HL-60 (cell line): ENCODE data around the gene RHOH.

Source experiments
- DNase-seq, 2 experiments: peaks; one replicate each; pipeline ENCODE4 v3.0.0-alpha.2; 2010 to 2020; ENCODE audit warnings: low read depth in 1 of 2, low spot score in 1 of 2
- H3K27ac ChIP-seq: fragments of 250-450 bp; sonication (Bioruptor Pico); replicated peaks from 2 replicates; pipeline ENCODE4 v1.5.1; 2020; ENCODE audit warnings: mild to moderate bottlenecking, moderate library complexity
- H3K27me3 ChIP-seq: fragments of 250-450 bp; sonication (Bioruptor Pico); 2 replicates; pipeline ENCODE4 v1.5.1; 2021; ENCODE audit warnings: mild to moderate bottlenecking, moderate library complexity; ENCODE audit not compliant: insufficient read depth, poor library complexity, severe bottlenecking
- H3K4me3 ChIP-seq: replicated peaks from 2 replicates; pipeline ENCODE4 v1.5.1; 2011; ENCODE audit warnings: mild to moderate bottlenecking, control low read depth, low read length; ENCODE audit not compliant: insufficient read depth
- GABPA ChIP-seq: IDR thresholded peaks from 2 replicates; pipeline ENCODE4 v1.6.1; 2012; ENCODE audit warnings: low read depth
- POLR2AphosphoS5 ChIP-seq: IDR thresholded peaks from 2 replicates; pipeline ENCODE4 v1.6.1; 2012; ENCODE audit warnings: low read depth
- SPI1 ChIP-seq: IDR thresholded peaks from 2 replicates; pipeline ENCODE4 v1.6.1; 2012; ENCODE audit warnings: low read depth, mild to moderate bottlenecking, borderline replicate concordance
- TF ChIP-seq, protein P1 (sequence below): IDR thresholded peaks from one replicate; pipeline ENCODE4 v1.5.1; 2011; ENCODE audit warnings: low read length, control low read depth, inconsistent platforms; ENCODE audit not compliant: insufficient read depth
- TF ChIP-seq, protein P2 (sequence below): IDR thresholded peaks from 2 replicates; pipeline ENCODE4 v1.6.1; 2012; ENCODE audit warnings: low read depth; ENCODE audit not compliant: insufficient replicate concordance

The RHOH gene

DNA sequence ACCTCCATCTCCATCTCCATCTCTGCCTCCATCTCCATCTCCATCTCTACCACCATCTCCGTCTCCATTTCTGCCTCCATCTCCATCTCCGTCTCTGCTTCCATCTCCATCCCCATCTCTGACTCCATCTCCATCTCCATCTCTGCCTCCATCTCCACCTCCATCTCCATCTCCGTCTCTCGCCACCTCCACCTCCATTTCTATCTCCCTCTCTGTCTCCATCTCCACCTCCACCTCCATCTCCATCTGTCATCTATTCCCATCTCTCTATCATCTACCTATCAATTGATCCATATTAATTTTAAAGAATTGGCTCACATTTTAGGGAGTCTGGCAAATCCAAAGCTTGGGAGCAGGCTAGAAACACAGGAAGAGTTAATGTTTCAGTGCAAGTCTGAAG is 98.7 kb downstream of the RHOH start:
- no peaks in the 10 kb centered on the region for H3K27me3 ChIP-seq
- no peak overlapping the region for H3K4me3 ChIP-seq
- H3K27ac ChIP-seq: no peak overlapping the region
- no peak for DNase-seq
- TF ChIP-seq SPI1 (no peak), GABPA (no peak), POLR2AphosphoS5 (no peak)
- TF ChIP-seq, protein P1, sequence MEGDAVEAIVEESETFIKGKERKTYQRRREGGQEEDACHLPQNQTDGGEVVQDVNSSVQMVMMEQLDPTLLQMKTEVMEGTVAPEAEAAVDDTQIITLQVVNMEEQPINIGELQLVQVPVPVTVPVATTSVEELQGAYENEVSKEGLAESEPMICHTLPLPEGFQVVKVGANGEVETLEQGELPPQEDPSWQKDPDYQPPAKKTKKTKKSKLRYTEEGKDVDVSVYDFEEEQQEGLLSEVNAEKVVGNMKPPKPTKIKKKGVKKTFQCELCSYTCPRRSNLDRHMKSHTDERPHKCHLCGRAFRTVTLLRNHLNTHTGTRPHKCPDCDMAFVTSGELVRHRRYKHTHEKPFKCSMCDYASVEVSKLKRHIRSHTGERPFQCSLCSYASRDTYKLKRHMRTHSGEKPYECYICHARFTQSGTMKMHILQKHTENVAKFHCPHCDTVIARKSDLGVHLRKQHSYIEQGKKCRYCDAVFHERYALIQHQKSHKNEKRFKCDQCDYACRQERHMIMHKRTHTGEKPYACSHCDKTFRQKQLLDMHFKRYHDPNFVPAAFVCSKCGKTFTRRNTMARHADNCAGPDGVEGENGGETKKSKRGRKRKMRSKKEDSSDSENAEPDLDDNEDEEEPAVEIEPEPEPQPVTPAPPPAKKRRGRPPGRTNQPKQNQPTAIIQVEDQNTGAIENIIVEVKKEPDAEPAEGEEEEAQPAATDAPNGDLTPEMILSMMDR: no peak
- TF ChIP-seq, protein P2, sequence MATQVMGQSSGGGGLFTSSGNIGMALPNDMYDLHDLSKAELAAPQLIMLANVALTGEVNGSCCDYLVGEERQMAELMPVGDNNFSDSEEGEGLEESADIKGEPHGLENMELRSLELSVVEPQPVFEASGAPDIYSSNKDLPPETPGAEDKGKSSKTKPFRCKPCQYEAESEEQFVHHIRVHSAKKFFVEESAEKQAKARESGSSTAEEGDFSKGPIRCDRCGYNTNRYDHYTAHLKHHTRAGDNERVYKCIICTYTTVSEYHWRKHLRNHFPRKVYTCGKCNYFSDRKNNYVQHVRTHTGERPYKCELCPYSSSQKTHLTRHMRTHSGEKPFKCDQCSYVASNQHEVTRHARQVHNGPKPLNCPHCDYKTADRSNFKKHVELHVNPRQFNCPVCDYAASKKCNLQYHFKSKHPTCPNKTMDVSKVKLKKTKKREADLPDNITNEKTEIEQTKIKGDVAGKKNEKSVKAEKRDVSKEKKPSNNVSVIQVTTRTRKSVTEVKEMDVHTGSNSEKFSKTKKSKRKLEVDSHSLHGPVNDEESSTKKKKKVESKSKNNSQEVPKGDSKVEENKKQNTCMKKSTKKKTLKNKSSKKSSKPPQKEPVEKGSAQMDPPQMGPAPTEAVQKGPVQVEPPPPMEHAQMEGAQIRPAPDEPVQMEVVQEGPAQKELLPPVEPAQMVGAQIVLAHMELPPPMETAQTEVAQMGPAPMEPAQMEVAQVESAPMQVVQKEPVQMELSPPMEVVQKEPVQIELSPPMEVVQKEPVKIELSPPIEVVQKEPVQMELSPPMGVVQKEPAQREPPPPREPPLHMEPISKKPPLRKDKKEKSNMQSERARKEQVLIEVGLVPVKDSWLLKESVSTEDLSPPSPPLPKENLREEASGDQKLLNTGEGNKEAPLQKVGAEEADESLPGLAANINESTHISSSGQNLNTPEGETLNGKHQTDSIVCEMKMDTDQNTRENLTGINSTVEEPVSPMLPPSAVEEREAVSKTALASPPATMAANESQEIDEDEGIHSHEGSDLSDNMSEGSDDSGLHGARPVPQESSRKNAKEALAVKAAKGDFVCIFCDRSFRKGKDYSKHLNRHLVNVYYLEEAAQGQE: no peak
